Measurements from ENCODE around the gene PLEKHO2.
"Not testable (repeated sequence)": the region's sequence is repeated elsewhere in the genome, so short reads cannot be mapped to it uniquely, and the experiment has no call there.

The PLEKHO2 gene

GRCh38 chr15:64841344-64842095 lies at the start of gene PLEKHO2:
TSS of gene PLEKHO2 (plus strand) at chr15:64841915. CDS start at chr15:64842017, 102 bp downstream.
- DNase-seq: peak; percentile 71

- no peak for DNase-seq
These were observed 49.4 kb upstream of the PLEKHO2 start for GRCh38 chr15:64792282-64792681.

- not testable (repeated sequence) for DNase-seq
These were observed 46.4 kb upstream of the PLEKHO2 start for GRCh38 chr15:64795299-64795698.

GRCh38 chr15:64795921-64796320 lies 45.8 kb upstream of the PLEKHO2 start:
- not testable (repeated sequence) for DNase-seq

GRCh38 chr15:64798905-64799304 lies 42.8 kb upstream of the PLEKHO2 start:
- DNase-seq: not testable (repeated sequence)

- no peak for DNase-seq
These were observed 41.2 kb upstream of the PLEKHO2 start for GRCh38 chr15:64800476-64800875.

- no peak for DNase-seq
These were observed 38.2 kb upstream of the PLEKHO2 start for GRCh38 chr15:64803526-64803925.

- no peak for DNase-seq
These were observed 37.1 kb upstream of the PLEKHO2 start for GRCh38 chr15:64804619-64805018.

- no peak for DNase-seq
These were observed 35.2 kb upstream of the PLEKHO2 start for GRCh38 chr15:64806509-64806908.

- DNase-seq: no peak
These were observed 34.5 kb upstream of the PLEKHO2 start for GRCh38 chr15:64807051-64807749.

GRCh38 chr15:64807751-64808222 lies 33.9 kb upstream of the PLEKHO2 start:
- no peak for DNase-seq

GRCh38 chr15:64808785-64809453 lies 32.8 kb upstream of the PLEKHO2 start:
- DNase-seq: no peak

GRCh38 chr15:64809649-64810496 lies 31.8 kb upstream of the PLEKHO2 start:
- peak; percentile 45 for DNase-seq

- DNase-seq: no peak
These were observed 31.0 kb upstream of the PLEKHO2 start for GRCh38 chr15:64810497-64811326.

- no peak for DNase-seq
These were observed 28.6 kb upstream of the PLEKHO2 start for GRCh38 chr15:64813075-64813474.

- not testable (repeated sequence) for DNase-seq
These were observed 27.4 kb upstream of the PLEKHO2 start for GRCh38 chr15:64814283-64814682.

GRCh38 chr15:64814965-64815364 lies 26.8 kb upstream of the PLEKHO2 start:
- DNase-seq: not testable (repeated sequence)

GRCh38 chr15:64816452-64816851 lies 25.3 kb upstream of the PLEKHO2 start:
- no peak for DNase-seq

GRCh38 chr15:64824929-64825430 lies 16.7 kb upstream of the PLEKHO2 start:
- DNase-seq: no peak

- DNase-seq: peak; percentile 95
These were observed 16.1 kb upstream of the PLEKHO2 start, which contains the start of gene PIF1 for GRCh38 chr15:64825431-64826294. TSS of gene PIF1 (minus strand) at chr15:64825647. CDS start at chr15:64824335, 1,312 bp downstream.
